PC-3 (cell line): Measurements from ENCODE around the gene GMDS.

Source experiments
- EZH2 ChIP-seq: fragments of 300-600 bp; sonication (generic); IDR thresholded peaks from one replicate; pipeline ENCODE4 v1.6.1; 2017; ENCODE audit warnings: antibody characterized with exemption, mild to moderate bottlenecking, low read length; ENCODE audit not compliant: unreplicated experiment
- TF ChIP-seq, protein P1 (sequence below): fragments of 300-600 bp; sonication (generic); conservative IDR thresholded peaks from 2 replicates; pipeline ENCODE4 v1.5.1; 2017; ENCODE audit warnings: antibody characterized with exemption, low read depth, mild to moderate bottlenecking, low read length

GRCh38 chr6:2209226-2209809, 36.1 kb downstream of the GMDS start:
- TF ChIP-seq, protein P1, sequence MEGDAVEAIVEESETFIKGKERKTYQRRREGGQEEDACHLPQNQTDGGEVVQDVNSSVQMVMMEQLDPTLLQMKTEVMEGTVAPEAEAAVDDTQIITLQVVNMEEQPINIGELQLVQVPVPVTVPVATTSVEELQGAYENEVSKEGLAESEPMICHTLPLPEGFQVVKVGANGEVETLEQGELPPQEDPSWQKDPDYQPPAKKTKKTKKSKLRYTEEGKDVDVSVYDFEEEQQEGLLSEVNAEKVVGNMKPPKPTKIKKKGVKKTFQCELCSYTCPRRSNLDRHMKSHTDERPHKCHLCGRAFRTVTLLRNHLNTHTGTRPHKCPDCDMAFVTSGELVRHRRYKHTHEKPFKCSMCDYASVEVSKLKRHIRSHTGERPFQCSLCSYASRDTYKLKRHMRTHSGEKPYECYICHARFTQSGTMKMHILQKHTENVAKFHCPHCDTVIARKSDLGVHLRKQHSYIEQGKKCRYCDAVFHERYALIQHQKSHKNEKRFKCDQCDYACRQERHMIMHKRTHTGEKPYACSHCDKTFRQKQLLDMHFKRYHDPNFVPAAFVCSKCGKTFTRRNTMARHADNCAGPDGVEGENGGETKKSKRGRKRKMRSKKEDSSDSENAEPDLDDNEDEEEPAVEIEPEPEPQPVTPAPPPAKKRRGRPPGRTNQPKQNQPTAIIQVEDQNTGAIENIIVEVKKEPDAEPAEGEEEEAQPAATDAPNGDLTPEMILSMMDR, result peak; percentile 89
- no peak for TF ChIP-seq EZH2
